ENCODE results near the gene ORM1.
"Not testable (repeated sequence)": the region's sequence is repeated elsewhere in the genome, so short reads cannot be mapped to it uniquely, and the experiment has no call there.

Gene ORM1

GRCh38 chr9:114322831-114323531, at the start of gene ORM1:
Gene ORM1, plus strand, starts transcription at chr9:114323098. Its CDS starts 36 bp downstream, at chr9:114323134.
- DNase-seq, result not testable (repeated sequence)

DNA sequence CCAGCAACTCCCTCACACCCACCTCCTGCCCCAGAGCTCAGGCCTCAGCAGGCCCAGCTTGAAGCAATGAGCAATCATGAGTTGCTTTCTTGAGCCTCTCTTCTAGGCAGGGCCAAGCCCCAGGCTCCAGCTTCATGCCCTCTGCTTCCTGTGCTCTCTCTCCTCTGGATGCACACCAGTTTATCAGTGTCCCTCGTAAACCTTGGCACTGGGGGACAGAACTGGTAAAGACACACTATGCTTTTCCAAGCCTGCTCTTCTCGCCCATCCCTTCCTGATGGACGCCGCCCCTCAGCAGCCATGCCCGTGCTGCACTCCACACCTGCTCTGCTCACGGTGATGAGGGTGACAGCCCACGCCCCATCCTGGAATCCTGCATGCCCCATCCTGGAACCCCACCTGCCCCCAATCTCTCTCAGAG, 49.4 kb upstream of the ORM1 start:
- DNase-seq, result no peak

- no peak for DNase-seq
These were observed 48.7 kb upstream of the ORM1 start for GRCh38 chr9:114274217-114274616.

GRCh38 chr9:114275246-114276004, 47.5 kb upstream of the ORM1 start:
- DNase-seq, result no peak

DNA sequence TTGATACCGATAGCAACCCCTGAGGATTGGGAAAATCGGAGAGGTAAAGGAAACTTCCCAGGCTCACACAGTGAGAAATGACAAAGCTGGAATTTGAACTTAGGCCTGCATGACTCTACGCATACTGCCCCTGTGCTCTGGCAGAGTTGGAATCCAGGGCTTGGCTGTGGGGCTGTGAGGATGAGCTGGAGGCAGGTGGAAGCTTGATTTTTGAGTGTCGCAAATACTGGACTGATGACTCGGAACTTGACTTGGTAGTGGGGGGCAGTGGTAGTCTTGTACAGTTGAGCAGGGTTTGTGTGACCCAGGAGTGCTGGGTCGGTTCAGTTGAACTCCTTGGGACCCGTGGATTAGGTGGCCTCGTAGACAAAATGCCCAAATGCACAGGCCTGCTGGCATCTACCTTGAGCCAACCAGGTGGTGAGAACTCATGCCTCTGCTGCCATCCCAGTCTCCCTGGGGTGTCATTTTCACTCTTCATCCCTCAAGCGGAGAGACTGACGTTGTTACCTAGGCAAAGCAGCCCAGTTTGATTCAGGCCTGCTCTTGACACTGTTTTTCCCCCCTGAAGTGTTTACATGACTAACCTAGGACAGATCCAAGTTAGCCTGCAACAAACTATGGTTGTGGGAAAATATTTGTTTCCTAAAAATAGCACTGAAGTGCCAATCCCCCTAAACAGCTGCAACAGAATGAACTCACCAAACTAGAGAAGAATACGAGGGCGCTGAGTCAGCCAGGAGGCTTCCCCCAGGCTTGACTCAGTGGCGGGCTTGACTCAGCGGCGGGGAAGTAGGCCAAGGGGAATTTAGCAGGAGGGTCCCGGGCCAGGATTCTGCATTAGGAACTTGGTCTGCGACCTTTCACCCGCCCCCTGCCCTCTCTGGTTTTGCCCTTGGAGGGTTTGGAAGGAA, 45.7 kb upstream of the ORM1 start:
- no peak for DNase-seq

GRCh38 chr9:114278356-114278755, 44.5 kb upstream of the ORM1 start:
- no peak for DNase-seq

DNA sequence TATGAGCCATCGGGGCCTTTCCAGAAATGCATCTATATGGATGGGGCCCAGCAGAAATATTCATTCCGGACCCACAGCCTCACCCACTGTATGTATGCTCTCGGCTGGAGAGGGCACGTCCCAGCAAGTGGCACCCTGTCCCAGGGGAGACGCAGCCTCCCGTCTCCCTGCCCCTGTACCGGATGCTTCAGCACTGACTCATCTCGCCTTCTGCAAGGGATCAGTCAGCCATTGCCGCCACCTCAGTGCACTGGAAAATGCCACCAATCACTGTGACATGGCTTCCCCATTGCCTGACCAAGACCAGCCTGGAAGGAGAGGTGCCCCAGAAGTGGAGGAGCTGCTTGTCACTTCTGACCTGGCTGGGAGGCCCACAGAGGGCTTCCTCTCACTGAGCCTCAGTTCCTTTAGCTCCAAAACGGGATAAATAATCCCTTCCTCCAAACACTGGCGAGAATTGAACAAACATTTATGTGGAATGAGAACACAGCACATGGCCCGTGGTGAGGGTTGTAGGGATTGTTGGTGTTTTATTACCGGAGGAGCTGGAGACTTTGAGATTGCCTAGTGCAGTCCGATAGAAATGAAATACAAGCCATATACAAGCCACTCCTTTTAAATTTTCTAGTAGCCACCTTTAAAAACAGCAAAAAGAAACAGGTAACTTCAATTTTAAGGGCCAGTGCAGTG, 43.9 kb upstream of the ORM1 start:
- DNase-seq, result no peak

DNA sequence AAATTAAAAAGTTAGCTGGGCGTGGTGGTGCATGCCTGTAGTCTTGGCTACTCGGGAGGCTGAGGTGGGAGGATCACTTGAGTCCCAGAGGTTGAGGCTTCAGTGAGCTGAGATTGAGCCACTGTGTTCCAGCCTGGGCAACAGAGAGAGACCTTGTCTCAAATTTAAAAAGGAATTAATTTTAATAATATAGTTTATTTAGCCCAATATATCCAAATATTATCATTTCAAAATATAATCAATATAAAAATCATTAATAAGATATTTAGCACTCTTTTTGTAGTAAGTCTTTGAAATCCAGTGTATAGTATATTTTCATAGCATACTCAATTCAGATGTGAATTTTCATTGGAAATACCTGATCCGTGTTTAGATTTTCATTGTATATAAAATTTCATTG, 43.2 kb upstream of the ORM1 start:
- no peak for DNase-seq

DNA sequence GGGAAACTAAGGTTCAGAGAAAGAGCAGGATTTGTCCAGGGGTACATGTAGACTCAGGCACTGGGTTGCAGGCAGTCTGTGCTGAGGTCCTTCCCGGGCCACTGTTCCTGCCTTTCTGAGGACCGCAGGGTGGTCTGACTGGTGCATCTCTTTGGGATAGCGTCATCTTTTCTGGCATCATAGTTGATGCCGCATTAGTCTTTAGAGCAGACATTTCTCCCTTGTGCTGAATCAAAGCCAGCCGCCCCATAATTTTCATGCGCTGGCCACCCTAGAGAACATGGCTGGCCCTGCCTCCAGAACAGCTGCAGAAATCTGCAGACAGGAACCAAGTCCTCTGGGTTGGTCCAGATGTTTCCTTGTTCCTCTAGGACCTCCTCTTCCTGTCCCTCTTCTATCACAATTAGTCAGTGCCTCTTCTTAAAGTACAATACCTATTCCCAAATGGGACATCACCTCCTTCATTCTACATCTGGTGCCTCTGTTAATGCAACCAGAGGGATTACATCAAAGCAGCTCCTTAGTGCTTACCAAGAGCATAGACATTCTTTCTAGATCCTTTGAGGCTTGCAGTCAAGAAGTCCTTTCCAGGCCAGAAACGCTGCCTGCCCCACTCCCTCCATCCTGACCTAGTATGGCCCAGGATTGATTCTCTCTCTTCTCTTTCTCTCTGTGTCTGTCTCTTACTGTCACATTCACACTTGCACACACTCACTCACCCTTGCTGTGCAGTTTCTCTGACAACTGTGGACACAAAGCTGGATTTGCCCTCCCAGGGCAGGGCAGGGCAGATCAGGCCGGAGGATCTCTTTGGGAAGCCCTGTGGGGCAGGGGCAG, 42.0 kb upstream of the ORM1 start:
- DNase-seq, result no peak

GRCh38 chr9:114281473-114282103, 41.3 kb upstream of the ORM1 start:
- no peak for DNase-seq

- no peak for DNase-seq
These were observed 40.8 kb upstream of the ORM1 start for GRCh38 chr9:114282104-114282485.

GRCh38 chr9:114282507-114282906, 40.4 kb upstream of the ORM1 start:
- no peak for DNase-seq

DNA sequence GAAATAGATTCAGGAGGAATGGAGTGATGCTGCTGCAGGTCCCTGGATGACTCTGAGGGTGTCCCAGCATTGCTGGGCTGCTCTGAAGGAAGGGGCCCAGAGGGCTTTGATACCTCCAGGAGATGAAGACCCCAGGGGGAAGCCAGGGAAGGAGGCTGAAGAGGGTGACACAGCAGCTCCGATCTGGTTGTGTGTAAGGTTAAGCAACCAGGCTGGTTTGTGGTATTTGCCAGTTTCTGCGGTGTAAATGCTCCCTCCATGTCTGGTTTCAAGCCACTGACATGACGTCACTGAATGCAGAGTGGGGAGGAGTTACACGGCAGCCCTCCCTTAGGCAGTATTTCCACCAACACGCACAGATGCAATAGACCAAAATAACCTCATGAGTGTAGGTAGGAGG, 40.0 kb upstream of the ORM1 start:
- DNase-seq, result no peak

- DNase-seq, result no peak
These were observed 39.3 kb upstream of the ORM1 start for GRCh38 chr9:114283551-114284111.

DNA sequence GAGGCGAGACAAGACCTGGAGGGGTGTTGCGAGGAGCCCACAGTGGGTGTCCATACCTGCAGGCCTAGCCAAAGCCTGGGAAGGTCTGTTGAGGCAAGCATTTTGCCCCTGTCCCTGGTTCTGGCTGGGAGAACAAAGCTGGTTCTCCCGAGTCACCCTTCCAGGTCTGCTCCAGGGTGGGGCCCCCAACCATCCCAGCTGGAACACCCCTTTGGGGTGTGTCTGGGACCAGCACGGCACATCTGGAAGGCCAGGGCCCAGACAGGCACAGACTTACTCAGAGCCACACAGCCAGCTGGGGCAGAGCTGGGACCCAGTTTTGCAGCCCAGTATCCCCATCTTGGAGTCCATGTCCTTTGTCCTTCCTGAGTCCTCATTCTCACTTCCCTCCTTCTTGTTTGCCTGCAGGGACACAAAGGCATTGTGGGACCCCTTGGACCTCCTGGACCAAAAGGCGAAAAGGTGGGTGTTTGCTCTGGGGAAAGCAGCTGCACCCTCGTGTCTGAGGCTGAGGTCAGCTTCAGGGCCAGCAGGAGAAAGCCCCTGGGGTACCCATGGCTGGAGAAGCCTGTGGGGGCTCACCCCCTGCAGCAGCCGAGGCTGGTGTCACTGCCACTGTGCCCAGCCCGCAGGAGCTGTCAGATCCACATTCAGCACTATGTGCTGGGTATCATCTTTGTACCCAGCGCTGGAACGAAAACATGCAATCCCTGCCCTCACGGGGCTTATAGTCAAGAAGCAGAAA, 38.4 kb upstream of the ORM1 start:
- no peak for DNase-seq

DNA sequence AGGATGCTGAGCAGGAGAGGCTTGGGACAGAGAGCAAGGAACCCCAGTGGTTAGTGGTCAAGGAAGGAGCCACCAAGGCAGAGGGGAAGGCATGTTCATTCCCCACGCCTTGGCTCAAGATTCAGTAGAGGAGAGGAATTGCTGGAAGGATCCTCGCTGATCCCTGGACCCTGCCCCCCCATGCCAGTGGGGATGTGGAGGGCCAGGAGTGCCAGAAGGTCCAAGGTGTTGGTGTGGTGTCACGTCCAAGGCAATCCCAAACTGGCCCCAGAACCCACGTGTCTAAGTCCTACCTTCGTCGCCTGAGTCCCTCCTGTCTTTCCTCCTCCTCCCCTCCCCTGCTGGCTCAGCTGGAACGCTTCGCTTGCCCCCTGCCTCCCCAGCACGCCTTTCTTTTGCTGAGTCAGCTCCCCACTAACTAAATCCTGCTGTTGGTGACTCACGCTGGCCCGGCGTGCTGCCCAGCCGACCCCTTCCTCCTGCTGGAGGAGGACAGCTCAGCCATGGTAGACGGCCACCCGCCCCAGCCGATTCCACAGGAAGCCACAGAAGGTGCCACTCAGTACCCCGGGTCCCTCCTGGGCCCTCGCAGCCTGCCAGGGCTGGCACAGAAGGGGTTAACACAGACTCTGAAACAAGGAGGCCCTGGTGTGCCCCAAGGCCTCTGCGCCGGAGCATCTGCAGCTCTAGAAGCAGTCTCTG, 37.6 kb upstream of the ORM1 start:
- DNase-seq, result no peak

- no peak for DNase-seq
These were observed 36.7 kb upstream of the ORM1 start for GRCh38 chr9:114286146-114286679.

DNA sequence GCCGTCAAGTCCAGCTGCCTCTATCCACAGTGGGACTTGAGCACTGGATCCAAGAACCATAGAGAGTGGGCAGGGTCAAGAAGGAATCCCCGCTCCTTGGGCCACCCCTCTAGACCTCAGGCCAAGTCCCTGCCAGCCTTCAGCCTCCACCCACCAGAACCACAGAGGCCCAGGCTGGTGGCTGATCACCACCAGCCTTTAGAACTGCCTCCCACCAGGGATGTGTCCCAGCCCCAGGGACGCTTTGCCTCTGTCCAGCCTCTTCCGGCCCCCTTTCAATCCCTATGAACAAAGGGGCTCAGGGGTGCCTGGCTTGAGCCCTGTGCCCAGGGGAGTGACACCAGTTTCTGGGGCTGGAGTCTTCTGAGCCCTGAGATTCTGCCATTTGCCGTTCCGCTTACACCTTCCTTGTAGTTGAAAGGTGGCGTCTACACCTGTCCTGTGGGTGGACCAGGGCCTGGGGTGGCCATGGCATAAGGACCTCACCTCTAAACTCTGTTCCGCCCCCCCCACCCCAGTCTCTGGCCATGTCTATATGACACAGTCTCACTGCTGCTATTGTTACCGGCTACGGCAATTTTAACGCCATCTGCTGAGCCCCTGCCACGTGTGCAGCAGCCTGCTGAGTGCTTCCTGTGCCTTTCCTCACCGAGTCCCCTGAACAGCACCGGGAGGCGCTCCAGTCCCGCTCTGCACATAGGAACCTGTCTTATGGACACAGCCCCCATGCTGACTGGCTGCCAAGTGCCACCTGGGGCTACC, 35.7 kb upstream of the ORM1 start:
- DNase-seq, result no peak

- no peak for DNase-seq
These were observed 35.1 kb upstream of the ORM1 start for GRCh38 chr9:114287763-114288192.
